Measurements from ENCODE around the gene GRIK5.
"Not testable (repeated sequence)": the region's sequence is repeated elsewhere in the genome, so short reads cannot be mapped to it uniquely, and the experiment has no call there.

GRIK5 gene, protein sequence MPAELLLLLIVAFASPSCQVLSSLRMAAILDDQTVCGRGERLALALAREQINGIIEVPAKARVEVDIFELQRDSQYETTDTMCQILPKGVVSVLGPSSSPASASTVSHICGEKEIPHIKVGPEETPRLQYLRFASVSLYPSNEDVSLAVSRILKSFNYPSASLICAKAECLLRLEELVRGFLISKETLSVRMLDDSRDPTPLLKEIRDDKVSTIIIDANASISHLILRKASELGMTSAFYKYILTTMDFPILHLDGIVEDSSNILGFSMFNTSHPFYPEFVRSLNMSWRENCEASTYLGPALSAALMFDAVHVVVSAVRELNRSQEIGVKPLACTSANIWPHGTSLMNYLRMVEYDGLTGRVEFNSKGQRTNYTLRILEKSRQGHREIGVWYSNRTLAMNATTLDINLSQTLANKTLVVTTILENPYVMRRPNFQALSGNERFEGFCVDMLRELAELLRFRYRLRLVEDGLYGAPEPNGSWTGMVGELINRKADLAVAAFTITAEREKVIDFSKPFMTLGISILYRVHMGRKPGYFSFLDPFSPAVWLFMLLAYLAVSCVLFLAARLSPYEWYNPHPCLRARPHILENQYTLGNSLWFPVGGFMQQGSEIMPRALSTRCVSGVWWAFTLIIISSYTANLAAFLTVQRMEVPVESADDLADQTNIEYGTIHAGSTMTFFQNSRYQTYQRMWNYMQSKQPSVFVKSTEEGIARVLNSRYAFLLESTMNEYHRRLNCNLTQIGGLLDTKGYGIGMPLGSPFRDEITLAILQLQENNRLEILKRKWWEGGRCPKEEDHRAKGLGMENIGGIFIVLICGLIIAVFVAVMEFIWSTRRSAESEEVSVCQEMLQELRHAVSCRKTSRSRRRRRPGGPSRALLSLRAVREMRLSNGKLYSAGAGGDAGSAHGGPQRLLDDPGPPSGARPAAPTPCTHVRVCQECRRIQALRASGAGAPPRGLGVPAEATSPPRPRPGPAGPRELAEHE

DNA sequence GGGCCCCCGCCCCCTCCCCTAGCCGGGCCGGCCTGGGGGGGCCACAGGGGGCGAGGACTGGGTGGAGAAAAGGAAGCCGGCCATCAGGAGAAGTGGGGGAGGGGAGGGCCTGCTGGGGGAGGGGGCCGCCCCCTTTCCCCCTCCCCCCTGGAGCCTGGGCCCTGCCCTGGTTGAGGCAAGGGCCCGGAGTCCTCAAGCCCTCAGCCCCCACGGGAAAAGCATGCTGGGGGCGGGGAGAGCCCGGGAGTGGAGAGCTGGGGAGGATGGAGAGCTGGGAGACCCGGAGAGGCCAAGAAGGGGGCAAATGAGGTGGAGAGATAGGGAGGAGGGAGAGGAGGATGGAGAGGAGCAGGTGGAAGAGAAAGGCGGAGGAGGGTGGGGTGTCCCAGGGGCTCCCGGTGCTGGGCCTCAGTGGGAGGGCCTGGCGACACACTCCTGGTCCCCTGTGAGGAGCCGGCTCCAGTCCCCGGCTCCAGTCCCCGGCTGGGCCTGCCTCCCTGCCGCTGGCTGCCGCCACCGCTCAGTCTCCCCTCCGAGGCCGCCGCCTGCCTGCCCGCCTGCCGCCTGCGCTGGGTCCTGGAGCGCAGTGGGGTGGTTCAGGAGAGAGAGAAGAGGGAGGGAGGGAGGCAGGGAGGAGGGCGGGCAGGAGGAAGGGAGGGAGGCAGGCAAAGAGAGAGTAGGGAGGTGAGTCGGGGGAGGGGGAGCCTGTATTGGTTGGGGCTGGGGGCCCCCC lies at the start of gene GRIK5:
GRIK5 (minus strand) TSS at position 588 of the 733 bp plus-strand sequence. CDS start 4,436 bp downstream, outside the sequence.
- no peak within 1 kb of the TSS for H3K27ac ChIP-seq
- no peak for DNase-seq (ENCODE audit: low read depth, low spot score)

GRCh38 chr19:42117076-42117475 lies 47.1 kb upstream of the GRIK5 start:
- H3K27ac ChIP-seq = no peak overlapping the region
- DNase-seq (ENCODE audit: low read depth, low spot score) = no peak

- DNase-seq (ENCODE audit: low read depth, low spot score) = no peak
- H3K27ac ChIP-seq = no peak overlapping the region
Measured at GRCh38 chr19:42116308-42117075, 46.5 kb upstream of the GRIK5 start.

DNA sequence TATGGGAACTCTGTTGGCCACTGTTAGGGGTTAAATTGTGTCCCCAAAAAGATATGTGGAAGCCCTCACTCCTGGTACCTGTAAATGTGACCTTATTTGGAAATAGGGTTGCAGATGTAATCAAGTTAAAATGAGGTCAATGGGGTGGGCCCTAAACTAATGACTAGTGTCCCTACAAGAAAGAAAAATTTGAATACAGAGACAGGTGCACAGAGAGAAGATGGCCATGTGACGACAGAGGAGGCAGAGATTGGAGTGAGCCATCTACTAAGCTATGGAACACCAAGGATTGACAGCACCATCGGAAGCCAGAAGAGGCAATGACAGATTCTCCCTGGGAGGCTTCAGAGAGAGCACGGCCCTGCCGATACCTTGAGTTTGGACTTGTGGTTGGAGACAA lies 45.7 kb upstream of the GRIK5 start:
- no peak for DNase-seq (ENCODE audit: low read depth, low spot score)
- H3K27ac ChIP-seq = peak overlapping the region; percentile 100

DNA sequence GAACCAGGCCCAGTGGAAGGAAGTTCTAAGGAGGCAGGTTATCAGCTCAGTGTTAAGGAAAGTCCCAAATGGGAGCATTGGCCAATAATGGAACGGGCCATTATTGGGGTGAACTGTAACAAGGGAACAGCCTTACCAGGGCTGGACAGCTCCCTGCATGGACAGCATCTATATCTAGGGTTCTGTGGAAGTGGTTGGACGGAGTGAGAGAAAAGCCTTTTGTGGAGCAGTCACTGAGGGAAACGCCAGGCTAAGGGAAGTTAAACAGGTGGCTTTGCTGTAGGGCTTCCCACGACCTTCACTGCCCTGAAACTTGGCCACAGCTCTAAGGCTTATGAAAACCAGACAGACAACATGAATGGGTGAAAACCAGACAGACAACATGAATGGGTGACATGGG lies 45.2 kb upstream of the GRIK5 start:
- peak overlapping the region; percentile 100 for H3K27ac ChIP-seq
- no peak for DNase-seq (ENCODE audit: low read depth, low spot score)

DNA sequence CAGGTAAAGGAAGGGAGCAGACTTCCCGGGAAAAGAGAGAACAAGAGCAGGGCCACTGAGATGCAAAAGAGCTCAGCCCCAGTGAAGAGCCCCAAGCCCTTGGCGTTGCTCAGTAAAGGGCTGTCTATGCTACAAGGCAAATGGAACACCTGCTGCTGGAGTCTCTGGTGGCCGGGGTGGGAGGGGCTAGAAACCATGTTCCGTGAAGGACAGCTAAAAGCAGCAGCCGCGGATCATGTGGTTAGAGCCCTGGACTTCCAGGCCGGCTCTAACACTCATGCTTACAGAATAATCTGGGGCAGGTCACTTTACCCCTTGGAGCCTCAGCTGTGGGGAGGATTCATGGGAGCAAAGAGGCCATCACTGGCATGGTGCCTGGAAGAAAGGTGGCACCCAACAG lies 44.4 kb upstream of the GRIK5 start:
- H3K27ac ChIP-seq = peak overlapping the region; percentile 100

GRCh38 chr19:42113641-42114348 lies 43.8 kb upstream of the GRIK5 start:
- peak overlapping the region; percentile 100 for H3K27ac ChIP-seq
- DNase-seq (ENCODE audit: low read depth, low spot score) = peak; percentile 85

More for the DNA sequence above, 44.4 kb upstream of the GRIK5 start:
- no peak for DNase-seq (ENCODE audit: low read depth, low spot score)

DNA sequence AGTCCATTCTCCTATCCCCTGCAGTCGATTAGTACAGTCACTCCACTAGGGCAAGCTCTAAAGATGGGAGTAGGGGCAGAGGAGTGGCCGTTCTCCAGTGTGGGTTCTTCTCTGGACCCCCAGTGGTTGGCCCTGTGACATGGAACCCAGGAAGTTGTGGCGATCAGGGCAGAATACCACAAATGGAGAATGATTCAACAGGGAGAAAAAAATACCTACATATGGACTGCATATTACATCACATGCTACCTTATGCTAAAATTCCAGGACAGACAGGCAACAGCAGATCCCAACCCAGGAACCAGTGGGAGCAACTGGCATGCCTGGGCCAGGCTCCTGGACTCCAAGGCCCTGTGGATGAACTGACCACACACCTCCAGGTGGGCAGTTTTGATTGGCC lies 41.8 kb upstream of the GRIK5 start:
- DNase-seq (ENCODE audit: low read depth, low spot score) = peak; percentile 36

DNA sequence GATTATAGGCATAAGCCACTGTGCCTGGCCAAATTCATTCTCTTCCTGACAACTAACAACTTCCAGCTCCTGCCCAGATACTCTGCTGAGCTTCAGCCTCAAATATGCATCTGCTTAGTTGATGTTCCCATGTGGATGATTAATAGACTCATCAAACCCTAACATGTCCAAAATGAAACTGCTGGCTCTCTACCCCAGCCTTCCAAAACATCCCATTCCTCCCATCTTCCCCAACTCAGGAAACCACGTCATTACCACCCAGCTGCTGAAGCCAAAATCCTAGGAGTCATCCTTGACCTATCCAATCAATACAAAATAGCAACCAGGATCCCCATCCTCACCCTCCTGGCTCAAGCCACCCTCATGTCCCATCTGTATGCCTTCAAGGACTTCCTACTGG lies 41.4 kb upstream of the GRIK5 start:
- H3K27ac ChIP-seq = peak overlapping the region; percentile 100
- DNase-seq (ENCODE audit: low read depth, low spot score) = peak; percentile 14

More for the DNA sequence above, 41.8 kb upstream of the GRIK5 start:
- H3K27ac ChIP-seq = peak overlapping the region; percentile 100

- peak overlapping the region; percentile 100 for H3K27ac ChIP-seq
- DNase-seq (ENCODE audit: low read depth, low spot score) = no peak
Measured at GRCh38 chr19:42110658-42111057, 40.7 kb upstream of the GRIK5 start.

DNA sequence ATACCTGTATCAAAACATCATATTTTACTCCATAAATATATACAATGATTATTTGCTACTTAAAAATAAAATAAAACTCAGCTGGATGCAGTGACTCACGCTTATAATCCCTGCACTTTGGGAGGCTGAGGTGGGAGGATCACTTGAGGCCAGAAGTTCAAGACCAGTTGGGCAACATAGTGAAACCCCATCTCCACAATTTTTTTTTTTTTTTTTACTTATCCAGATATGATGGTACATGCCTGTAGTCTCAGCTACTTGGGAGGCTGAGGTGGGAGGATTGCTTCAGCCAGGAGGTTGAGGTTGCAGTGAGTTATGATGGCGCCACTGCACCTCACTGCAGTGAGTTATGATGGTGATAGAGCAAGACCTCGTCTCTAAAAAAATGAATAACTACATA lies 39.9 kb upstream of the GRIK5 start:
- DNase-seq (ENCODE audit: low read depth, low spot score) = no peak
- H3K27ac ChIP-seq = peak overlapping the region; percentile 100

- H3K27ac ChIP-seq = peak overlapping the region; percentile 100
- peak; percentile 40 for DNase-seq (ENCODE audit: low read depth, low spot score)
Measured at GRCh38 chr19:42108527-42109389, 38.8 kb upstream of the GRIK5 start.

DNA sequence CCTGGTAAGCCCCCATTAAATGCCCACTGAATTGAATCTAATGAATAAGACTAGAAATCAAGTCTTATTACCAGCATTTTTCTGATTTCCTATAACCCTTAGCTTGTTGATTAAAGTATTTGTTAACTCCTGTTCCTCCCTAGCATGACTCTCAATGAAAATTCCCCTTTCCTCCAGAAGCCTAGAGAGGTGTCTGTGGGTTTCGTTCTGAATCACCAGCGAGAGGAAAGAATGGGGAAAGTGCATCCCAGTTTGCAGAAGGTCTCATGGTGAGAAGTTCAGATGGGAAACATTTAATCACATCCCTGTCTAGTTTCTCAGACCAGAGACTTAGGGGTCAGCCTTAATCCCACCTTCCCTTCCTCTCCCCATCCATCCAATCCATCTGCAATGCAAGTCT lies 35.4 kb upstream of the GRIK5 start:
- no peak for DNase-seq (ENCODE audit: low read depth, low spot score)
- no peak overlapping the region for H3K27ac ChIP-seq

DNA sequence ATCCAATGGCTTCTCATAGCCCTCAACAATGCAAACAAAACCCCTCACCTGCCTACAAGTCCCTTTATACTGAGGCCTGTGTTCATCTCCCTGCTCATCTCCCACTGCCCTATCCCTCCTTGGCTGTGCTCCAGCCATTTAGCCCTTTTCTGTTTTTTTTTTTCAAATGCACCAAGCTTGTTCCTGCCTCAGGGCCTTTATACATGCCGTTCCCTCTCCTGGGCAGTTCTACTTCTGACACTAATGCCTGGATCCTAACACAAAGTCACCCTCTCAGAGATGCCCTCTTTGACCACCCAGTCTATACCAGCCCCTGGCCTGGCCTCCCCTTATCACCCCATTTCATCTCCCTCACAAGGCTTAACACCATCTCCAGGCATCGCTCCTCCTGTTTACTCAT lies 32.9 kb upstream of the GRIK5 start:
- H3K27ac ChIP-seq = no peak overlapping the region
- DNase-seq (ENCODE audit: low read depth, low spot score) = no peak

DNA sequence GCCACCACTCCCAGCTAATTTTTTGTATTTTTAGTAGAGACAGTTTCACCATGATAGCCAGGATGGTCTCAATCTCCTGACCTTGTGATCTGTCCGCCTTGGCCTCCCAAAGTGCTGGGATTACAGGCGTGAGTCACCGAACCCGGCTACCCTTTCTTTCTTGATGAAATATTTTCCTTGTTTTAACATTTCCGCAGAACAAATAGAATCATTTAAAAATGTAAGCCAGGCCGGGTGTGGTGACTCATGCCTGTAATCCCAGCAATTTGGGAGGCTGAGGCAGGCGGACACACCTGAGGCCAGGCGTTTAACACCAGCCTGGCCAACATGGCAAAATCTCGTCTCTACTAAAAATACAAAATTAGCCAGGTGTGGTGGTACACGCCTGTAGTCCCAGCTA lies 30.2 kb upstream of the GRIK5 start:
- not testable (repeated sequence) for H3K27ac ChIP-seq; DNase-seq (ENCODE audit: low read depth, low spot score)

DNA sequence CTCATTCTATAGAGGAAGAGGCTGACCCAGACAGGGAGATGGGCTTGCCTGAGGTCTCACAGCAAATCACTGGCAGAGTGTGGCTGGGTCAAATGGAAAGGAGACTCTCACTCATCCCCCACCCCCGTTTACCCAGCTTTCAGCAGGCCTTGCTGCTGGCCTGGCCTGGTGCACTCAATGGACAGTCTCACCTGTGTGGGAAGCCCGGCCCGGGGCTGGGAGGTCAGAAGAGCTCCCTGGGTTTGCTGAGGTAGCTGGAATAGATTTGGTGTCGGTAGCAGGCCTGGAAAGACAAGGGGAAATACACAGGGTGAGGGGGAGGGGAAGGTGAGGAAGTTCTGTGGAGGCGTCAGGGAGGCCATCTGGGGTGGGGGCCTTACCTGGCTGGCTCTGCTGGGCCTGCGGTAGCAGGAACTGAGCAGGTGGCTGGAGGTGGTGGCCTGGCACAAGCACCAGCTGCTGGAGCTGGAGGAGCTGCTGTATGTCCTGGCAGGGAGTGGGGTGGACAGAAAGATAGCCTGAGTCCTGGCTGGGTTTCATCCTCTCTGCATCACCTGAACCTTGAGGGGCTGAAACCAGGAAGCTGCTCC lies 29.4 kb upstream of the GRIK5 start:
- DNase-seq (ENCODE audit: low read depth, low spot score) = no peak
- no peak overlapping the region for H3K27ac ChIP-seq

GRCh38 chr19:42098781-42099180 lies 28.8 kb upstream of the GRIK5 start:
- H3K27ac ChIP-seq = no peak overlapping the region
- DNase-seq (ENCODE audit: low read depth, low spot score) = no peak

- no peak for DNase-seq (ENCODE audit: low read depth, low spot score)
- H3K27ac ChIP-seq = no peak overlapping the region
Measured at GRCh38 chr19:42097461-42097860, 27.5 kb upstream of the GRIK5 start.
